ENCODE data around the gene GRIK4. TPM values are rescaled to one million over a fixed set of nuclear protein-coding genes. Genes with fewer than 3 reads are reported as not detected.

Gene GRIK4
- total and polyA plus RNA-seq, 2 donors (not counting 1 experiment from before 2014, with no cell fraction given), result 0.12 to 0.27 TPM

- TF ChIP-seq CTCF (IDR thresholded peaks at IDR 0.05), result no peak
- no peak for TF ChIP-seq EZH2 (IDR thresholded peaks at IDR 0.05; ENCODE audit: borderline replicate concordance, insufficient read depth, low read depth, low read length, poor library complexity, severe bottlenecking)
- H3K27me3 Mint-ChIP-seq, result peaks cover 33% of the 10 kb centered on the region
- 29% methylated on average over 1 of the region's 3 CpGs for WGBS (ENCODE audit: insufficient coverage)
- Histone ChIP-seq H3K4me1 (ENCODE audit: control insufficient read depth in 2 of 2, insufficient read depth in 2 of 2, low read length in 2 of 2) (no peaks in the 10 kb centered on the region), H3K27me3 (replicated peaks in 1 of 4; ENCODE audit: control extremely low read depth in 1 of 4, control insufficient read depth in 3 of 4, insufficient read depth in 4 of 4, low read length in 3 of 4) (peaks cover 0 to 6% (median 1%) of the 10 kb centered on the region in 4 experiments), H3K79me2 (ENCODE audit: control insufficient read depth, insufficient read depth, low read length) (no peaks in the 10 kb centered on the region), H3K4me2 (replicated peaks; ENCODE audit: low read depth, low read length, poor library complexity, severe bottlenecking) (no peak overlapping the region), H3K27ac (ENCODE audit: low read length in 2 of 2) (no peak overlapping the region), H3K9me3 (ENCODE audit: control extremely low read depth in 1 of 3, control insufficient read depth in 2 of 3, insufficient read depth in 1 of 3, low read length in 2 of 3) (no peaks in the 10 kb centered on the region), H2AFZ (ENCODE audit: insufficient read depth, low read depth, low read length, poor library complexity, severe bottlenecking) (no peak overlapping the region), H3K9ac (ENCODE audit: low read length) (no peak overlapping the region), H4K20me1 (ENCODE audit: control insufficient read depth, insufficient read depth, low read length, poor library complexity, severe bottlenecking) (no peaks in the 10 kb centered on the region), H3K4me3 (ENCODE audit: control extremely low read depth in 1 of 5, extremely low read depth in 1 of 5, insufficient read depth in 1 of 5, low read depth in 2 of 5, low read length in 4 of 5) (no peak overlapping the region), H3K36me3 (replicated peaks in 1 of 2; ENCODE audit: control extremely low read depth in 1 of 2, control insufficient read depth in 1 of 2, extremely low read depth in 1 of 2, insufficient read depth in 2 of 2, low read length in 1 of 2) (no peaks in the 10 kb centered on the region)
- no peak overlapping the region for H3K27ac Mint-ChIP-seq
- ATAC-seq (ENCODE audit: low read depth) (no peak), DNase-seq (no peak)
- intact Hi-C loops (cut with micrococcal nuclease), result no loop called here
- ChIA-PET POLR2A (no interaction called here), CTCF (interaction anchor here (0.9 kb wide), 1 partner anchor 14 kb away, joined by 3 read pairs; no protein-coding TSS in a partner anchor)
- H3K4me3 Mint-ChIP-seq, result no peak overlapping the region
- H3K4me1 Mint-ChIP-seq, result no peaks in the 10 kb centered on the region
- no peaks in the 10 kb centered on the region for H3K9me3 Mint-ChIP-seq (ENCODE audit: insufficient read depth)
Observed at GRCh38 chr11:120918257-120918656, 406.7 kb downstream of the GRIK4 start.

- Mint-ChIP-seq H3K4me1 (no peaks in the 10 kb centered on the region), H3K27ac (no peak overlapping the region), H3K27me3 (peaks cover 33% of the 10 kb centered on the region), H3K4me3 (no peak overlapping the region), H3K9me3 (ENCODE audit: insufficient read depth) (no peaks in the 10 kb centered on the region)
- Histone ChIP-seq H4K20me1 (ENCODE audit: control insufficient read depth, insufficient read depth, low read length, poor library complexity, severe bottlenecking) (no peaks in the 10 kb centered on the region), H3K79me2 (ENCODE audit: control insufficient read depth, insufficient read depth, low read length) (no peaks in the 10 kb centered on the region), H3K9ac (ENCODE audit: low read length) (no peak overlapping the region), H3K4me3 (ENCODE audit: control extremely low read depth in 1 of 5, extremely low read depth in 1 of 5, insufficient read depth in 1 of 5, low read depth in 2 of 5, low read length in 4 of 5) (no peak overlapping the region), H3K36me3 (replicated peaks in 1 of 2; ENCODE audit: control extremely low read depth in 1 of 2, control insufficient read depth in 1 of 2, extremely low read depth in 1 of 2, insufficient read depth in 2 of 2, low read length in 1 of 2) (no peaks in the 10 kb centered on the region), H3K27ac (ENCODE audit: low read length in 2 of 2) (no peak overlapping the region), H3K4me1 (ENCODE audit: control insufficient read depth in 2 of 2, insufficient read depth in 2 of 2, low read length in 2 of 2) (no peaks in the 10 kb centered on the region), H3K4me2 (replicated peaks; ENCODE audit: low read depth, low read length, poor library complexity, severe bottlenecking) (no peak overlapping the region), H3K9me3 (ENCODE audit: control extremely low read depth in 1 of 3, control insufficient read depth in 2 of 3, insufficient read depth in 1 of 3, low read length in 2 of 3) (no peaks in the 10 kb centered on the region), H3K27me3 (replicated peaks in 1 of 4; ENCODE audit: control extremely low read depth in 1 of 4, control insufficient read depth in 3 of 4, insufficient read depth in 4 of 4, low read length in 3 of 4) (peaks cover 0 to 6% (median 1%) of the 10 kb centered on the region in 4 experiments), H2AFZ (ENCODE audit: insufficient read depth, low read depth, low read length, poor library complexity, severe bottlenecking) (no peak overlapping the region)
- CTCF ChIA-PET, result interaction anchor here (0.9 kb wide), 1 partner anchor 14 kb away, joined by 3 read pairs; no protein-coding TSS in a partner anchor
- POLR2A ChIA-PET, result no interaction called here
- ATAC-seq (ENCODE audit: low read depth), result no peak
- intact Hi-C loops (cut with micrococcal nuclease), result no loop called here
- 82% methylated on average over 7 of the region's 7 CpGs for WGBS (ENCODE audit: insufficient coverage)
- no peak for TF ChIP-seq CTCF (IDR thresholded peaks at IDR 0.05)
- DNase-seq, result no peak
Observed at GRCh38 chr11:120919045-120919444, 407.5 kb downstream of the GRIK4 start.
